Renal cortex interstitium (tissue), 11 donors: ENCODE data around the gene RAMACL. TPM values are rescaled to one million over a fixed set of nuclear protein-coding genes. Genes with fewer than 3 reads are reported as not detected.

Experiments
- DNase-seq, 11 donors: peaks; one replicate each; pipeline ENCODE4 v3.0.0-alpha.2; 2013; ENCODE audit warnings: low read depth in 9 of 11, low spot score in 4 of 11; ENCODE audit errors: extremely low read depth in 1 of 11
- polyA plus RNA-seq, 3 donors: library from polyadenylated mRNA; unstranded; fragments of 120-200 nt; gene quantifications; one replicate each; pipeline ENCODE4 v1.2.1, GENCODE V29; 2013; ENCODE audit not compliant: insufficient read length in 3 of 3

The RAMACL gene
- polyA plus RNA-seq, 3 donors, result 0.14 to 0.26 (median 0.18) TPM

- no peak for DNase-seq
These were observed 20.2 kb downstream of the RAMACL start for GRCh38 chr6:166566026-166567011.

DNA sequence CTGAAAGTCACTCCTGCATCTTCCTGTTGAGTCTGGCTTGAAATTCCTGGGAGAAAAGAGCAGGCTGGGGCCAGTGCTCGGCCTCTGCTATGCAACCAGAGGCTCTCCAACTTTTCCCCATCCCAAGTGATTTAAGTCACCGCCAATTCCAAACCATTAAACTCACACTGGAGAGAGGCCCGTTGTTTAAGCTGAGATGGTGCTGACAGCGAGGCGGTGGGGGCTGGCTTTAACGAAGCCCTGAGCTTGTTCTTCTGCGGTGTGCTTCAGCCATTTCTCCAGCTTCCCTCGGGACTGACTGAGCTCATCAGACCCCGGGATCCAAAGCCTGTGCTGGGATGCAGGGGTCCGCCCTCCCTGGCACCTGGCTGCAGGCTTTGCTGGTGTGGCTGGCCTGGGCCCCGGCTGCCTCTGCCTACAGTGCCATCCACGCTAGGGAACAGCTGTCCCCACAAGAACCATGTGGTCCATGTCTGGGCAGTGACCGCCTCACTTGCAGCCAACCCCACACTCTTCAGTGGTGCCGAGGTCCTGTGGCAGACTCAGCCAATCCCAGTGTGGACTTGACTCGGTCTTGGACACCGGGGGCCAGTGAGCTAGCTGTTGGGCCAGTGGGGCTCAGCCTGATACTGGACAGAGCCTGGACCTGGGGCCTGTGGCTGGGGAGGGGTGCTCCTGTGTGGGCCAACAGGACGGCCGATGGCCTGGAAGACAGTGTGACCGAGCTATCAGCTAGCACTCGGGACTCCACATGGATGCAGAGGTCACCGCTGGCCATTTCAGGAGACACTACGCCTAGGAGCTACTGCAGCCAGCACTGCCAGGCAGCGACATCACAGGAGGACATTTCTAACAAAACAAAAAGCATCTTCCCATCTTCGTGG, 21.2 kb downstream of the RAMACL start:
- no peak for DNase-seq

DNA sequence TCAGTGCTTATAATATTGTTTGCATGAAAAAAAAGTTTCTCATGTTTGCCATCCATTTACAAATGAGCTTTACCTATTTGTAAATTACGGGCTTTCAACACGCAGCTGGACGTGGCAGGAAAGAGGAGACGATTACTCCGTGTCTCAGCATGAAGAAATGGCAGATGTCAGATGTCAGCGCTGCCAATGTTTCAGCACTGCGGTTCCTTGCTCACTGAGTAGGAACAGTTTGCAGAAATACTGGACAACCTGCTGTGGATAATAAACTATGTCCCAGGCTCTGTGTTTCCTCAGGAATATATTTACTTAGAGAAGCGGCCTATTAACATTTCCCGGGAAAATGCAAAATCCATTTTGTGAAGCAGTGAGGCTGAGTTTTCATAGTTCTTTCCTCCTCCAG, 22.7 kb downstream of the RAMACL start:
- no peak for DNase-seq

- DNase-seq, result no peak
These were observed 23.3 kb downstream of the RAMACL start for GRCh38 chr6:166563200-166563599.

- no peak for DNase-seq
These were observed 23.8 kb downstream of the RAMACL start for GRCh38 chr6:166562726-166563125.

GRCh38 chr6:166561771-166562359, 24.6 kb downstream of the RAMACL start:
- DNase-seq, result no peak

- DNase-seq, result no peak
These were observed 26.3 kb downstream of the RAMACL start for GRCh38 chr6:166560222-166560621.

GRCh38 chr6:166559662-166560061, 26.8 kb downstream of the RAMACL start:
- DNase-seq, result no peak

DNA sequence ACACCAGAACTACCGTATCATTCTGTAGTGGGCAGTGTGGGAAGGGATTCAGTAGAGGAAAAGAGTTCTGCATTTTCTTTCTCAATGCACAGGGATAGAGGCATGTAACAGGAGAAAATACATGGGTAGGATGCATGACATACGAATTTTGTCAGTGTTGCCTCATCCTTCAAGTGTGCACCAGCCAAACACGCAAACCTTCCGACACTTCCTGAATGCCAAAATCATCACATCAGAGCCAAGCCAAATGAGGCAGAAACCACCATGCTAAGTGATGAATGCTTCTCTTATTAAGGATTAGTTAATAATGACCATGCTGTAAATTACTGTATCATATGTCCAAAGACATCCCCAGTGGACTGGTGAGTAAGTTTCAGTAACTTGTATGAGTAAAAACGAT, 27.3 kb downstream of the RAMACL start:
- DNase-seq, result no peak

- no peak for DNase-seq
These were observed 28.1 kb downstream of the RAMACL start for GRCh38 chr6:166558156-166559005.

DNA sequence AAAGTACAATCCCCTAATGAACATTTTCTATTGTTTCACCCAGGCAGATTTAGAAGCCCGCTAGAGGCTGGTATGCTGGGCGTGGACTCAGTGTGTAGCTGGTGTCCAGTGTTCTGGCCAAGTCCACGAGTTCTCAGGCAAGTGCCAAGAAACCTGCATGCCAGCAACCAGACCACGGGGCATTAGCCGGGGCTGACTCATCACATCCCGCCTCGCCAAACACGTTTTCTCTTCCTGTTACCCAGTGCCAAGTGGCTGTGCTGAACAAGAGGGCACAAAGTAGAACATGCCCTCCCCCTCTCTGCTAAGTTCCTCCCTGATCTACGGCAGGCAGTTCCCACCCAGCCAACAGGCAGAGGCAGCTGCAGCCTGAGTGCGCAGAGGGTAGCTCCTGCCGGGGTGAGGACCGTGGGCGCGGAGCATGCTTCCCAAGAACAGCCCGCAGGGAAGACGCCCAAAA, 29.6 kb downstream of the RAMACL start:
- no peak for DNase-seq

DNA sequence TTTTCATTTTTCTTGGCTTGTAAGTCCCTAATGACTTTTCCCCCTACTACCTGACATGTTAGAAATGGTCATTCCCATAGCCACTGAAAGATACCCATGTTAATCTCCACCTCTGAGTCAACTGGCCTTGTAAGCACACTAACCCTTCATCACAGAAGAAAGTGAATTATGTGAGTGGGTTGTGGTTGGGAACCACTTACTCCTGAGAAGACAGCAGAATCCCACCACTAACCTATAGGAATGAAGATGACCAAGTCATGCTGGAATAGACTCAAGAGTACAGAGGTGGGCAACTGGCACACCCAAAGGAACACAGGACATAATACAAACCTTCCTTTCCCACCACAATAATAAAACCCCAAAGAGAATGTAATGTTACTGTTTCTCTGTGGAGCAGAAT, 30.1 kb downstream of the RAMACL start:
- DNase-seq, result no peak

DNA sequence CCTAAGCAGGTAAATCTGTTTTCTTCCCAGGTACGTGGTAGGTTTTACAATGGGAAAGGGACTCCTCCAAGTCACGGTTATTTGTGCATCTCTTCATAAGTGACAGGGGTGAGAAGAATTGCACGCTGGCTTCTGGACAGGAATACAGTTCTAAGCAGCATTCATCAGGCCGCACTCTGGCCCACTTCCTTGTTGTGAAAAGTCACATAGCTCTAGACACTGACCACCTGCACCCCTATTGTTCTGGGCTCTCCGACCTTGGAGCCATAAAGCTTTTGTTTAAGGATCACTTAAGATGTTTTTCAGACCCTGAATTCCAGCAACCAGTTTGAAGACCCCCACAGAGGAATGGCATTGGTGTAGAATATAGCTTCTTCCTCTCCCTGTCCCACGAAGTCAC, 31.4 kb downstream of the RAMACL start:
- DNase-seq, result no peak

DNA sequence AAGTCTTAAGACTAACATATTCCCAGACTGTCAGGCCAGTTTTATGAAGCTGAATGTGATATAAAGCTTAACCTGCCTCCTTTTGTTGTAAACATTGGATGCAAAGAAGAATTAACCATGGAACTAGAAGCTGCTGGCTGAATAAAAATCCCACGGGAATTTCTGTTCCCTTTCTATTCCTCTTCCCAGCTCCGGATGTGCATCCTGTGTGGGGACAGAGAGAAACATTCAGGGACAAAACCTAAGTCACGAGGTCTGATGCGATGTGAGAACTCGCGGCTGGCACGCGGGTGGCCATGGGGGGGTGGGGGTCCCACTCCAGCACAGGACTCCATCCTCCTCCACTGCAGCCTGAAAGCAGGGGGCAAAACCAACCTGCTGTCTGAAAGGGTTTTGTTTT, 32.2 kb downstream of the RAMACL start:
- no peak for DNase-seq

- no peak for DNase-seq
These were observed 32.8 kb downstream of the RAMACL start for GRCh38 chr6:166553563-166554271.

DNA sequence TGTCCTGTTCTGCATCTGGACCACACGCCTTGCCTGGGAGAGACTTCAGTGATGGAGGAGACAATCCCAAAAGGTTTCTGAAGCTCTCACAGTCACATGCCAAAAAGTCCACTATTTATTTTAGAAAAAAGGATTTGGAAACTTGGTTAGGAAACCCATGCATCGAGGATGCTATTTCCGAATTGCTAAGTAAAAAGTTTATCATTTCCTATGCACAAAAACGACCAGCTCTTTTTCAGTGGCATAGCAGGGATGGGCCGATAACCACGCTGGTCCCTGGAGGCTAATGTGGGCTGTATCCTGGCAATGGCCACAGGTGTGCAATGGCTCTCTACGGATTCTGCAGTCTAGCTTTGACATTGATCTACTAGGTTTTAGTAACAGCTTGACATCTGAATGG, 33.9 kb downstream of the RAMACL start:
- DNase-seq, result no peak

- DNase-seq, result no peak
These were observed 34.6 kb downstream of the RAMACL start for GRCh38 chr6:166551754-166552495.
